ENCODE results near the gene ZNF536.

The ZNF536 gene

GRCh38 chr19:30555075-30555790 is 183.0 kb downstream of the ZNF536 start:
- in situ Hi-C loops (cut with MboI; ENCODE audit: low sequenced_read_pairs): no loop called here

- in situ Hi-C loops (cut with MboI; ENCODE audit: low sequenced_read_pairs): no loop called here
Observed at GRCh38 chr19:30555791-30556110, 183.6 kb downstream of the ZNF536 start.

- in situ Hi-C loops (cut with MboI; ENCODE audit: low sequenced_read_pairs): no loop called here
Observed at GRCh38 chr19:30556230-30556711, 184.1 kb downstream of the ZNF536 start.

- in situ Hi-C loops (cut with MboI; ENCODE audit: low sequenced_read_pairs): no loop called here
Observed at GRCh38 chr19:30557212-30557611, 185.0 kb downstream of the ZNF536 start.

- in situ Hi-C loops (cut with MboI; ENCODE audit: low sequenced_read_pairs): no loop called here
Observed at GRCh38 chr19:30557927-30558557, 185.9 kb downstream of the ZNF536 start.

GRCh38 chr19:30558793-30559192 is 186.6 kb downstream of the ZNF536 start:
- in situ Hi-C loops (cut with MboI; ENCODE audit: low sequenced_read_pairs): no loop called here

GRCh38 chr19:30559446-30559845 is 187.3 kb downstream of the ZNF536 start:
- in situ Hi-C loops (cut with MboI; ENCODE audit: low sequenced_read_pairs): no loop called here

GRCh38 chr19:30562981-30563380 is 190.8 kb downstream of the ZNF536 start:
- in situ Hi-C loops (cut with MboI; ENCODE audit: low sequenced_read_pairs): no loop called here

- in situ Hi-C loops (cut with MboI; ENCODE audit: low sequenced_read_pairs): no loop called here
Observed at GRCh38 chr19:30563691-30564090, 191.5 kb downstream of the ZNF536 start.

- in situ Hi-C loops (cut with MboI; ENCODE audit: low sequenced_read_pairs): no loop called here
Observed at GRCh38 chr19:30564551-30565011, 192.4 kb downstream of the ZNF536 start.

- in situ Hi-C loops (cut with MboI; ENCODE audit: low sequenced_read_pairs): no loop called here
Observed at GRCh38 chr19:30565636-30566035, 193.5 kb downstream of the ZNF536 start.

- in situ Hi-C loops (cut with MboI; ENCODE audit: low sequenced_read_pairs): no loop called here
Observed at GRCh38 chr19:30566681-30567420, 194.7 kb downstream of the ZNF536 start.

- in situ Hi-C loops (cut with MboI; ENCODE audit: low sequenced_read_pairs): no loop called here
Observed at GRCh38 chr19:30567536-30568232, 195.5 kb downstream of the ZNF536 start.

GRCh38 chr19:30570194-30570593 is 198.0 kb downstream of the ZNF536 start:
- in situ Hi-C loops (cut with MboI; ENCODE audit: low sequenced_read_pairs): no loop called here

GRCh38 chr19:30577551-30578105 is 205.4 kb downstream of the ZNF536 start:
- in situ Hi-C loops (cut with MboI; ENCODE audit: low sequenced_read_pairs): no loop called here

GRCh38 chr19:30579419-30579818 is 207.2 kb downstream of the ZNF536 start:
- in situ Hi-C loops (cut with MboI; ENCODE audit: low sequenced_read_pairs): no loop called here

- in situ Hi-C loops (cut with MboI; ENCODE audit: low sequenced_read_pairs): no loop called here
Observed at GRCh38 chr19:30580673-30581072, 208.5 kb downstream of the ZNF536 start.

GRCh38 chr19:30584090-30584489 is 211.9 kb downstream of the ZNF536 start:
- in situ Hi-C loops (cut with MboI; ENCODE audit: low sequenced_read_pairs): no loop called here

- in situ Hi-C loops (cut with MboI; ENCODE audit: low sequenced_read_pairs): no loop called here
Observed at GRCh38 chr19:30587869-30588268, 215.7 kb downstream of the ZNF536 start.

GRCh38 chr19:30590596-30591229 is 218.5 kb downstream of the ZNF536 start:
- in situ Hi-C loops (cut with MboI; ENCODE audit: low sequenced_read_pairs): no loop called here
